K562 (cell line): ENCODE measurements around the gene ZNF516. TPM values are rescaled to one million over a fixed set of nuclear protein-coding genes. Genes with fewer than 3 reads are reported as not detected.

Experiments used
- ATAC-seq: fragments of 200-7000 bp; cut with Tn5 transposase; 3 replicates; pipeline ENCODE4 v1.9.1; 2020; ENCODE audit warnings: moderate library complexity
- BruUV-seq: library from RNA; stranded (reverse); fragments of 400-500 nt; replicated peaks from 2 replicates; lab custom pipeline; 2021; lab: Mats Ljungman, UMichigan
- CTCF ChIA-PET: fragments of 300-600 bp; formaldehyde crosslinking; extraction: SDS; loops from one replicate; lab custom pipeline; 2021; ENCODE audit warnings: low intra/inter-chr PET ratio; lab: Yijun Ruan, JAX
- POLR2A ChIA-PET: fragments of 300-600, 350-650 bp; sonication (Branson Sonifier 250); formaldehyde crosslinking; extraction: SDS; loops from one replicate; lab custom pipeline; 2021; ENCODE audit warnings: antibody characterized with exemption, inconsistent platforms; lab: Yijun Ruan, JAX
- DNase-seq, 4 experiments: peaks; one replicate each; pipeline versions ENCODE4 v3.0.0 to v3.0.0-alpha.2; 2011 to 2018; ENCODE audit warnings: low spot score in 3 of 4, mixed read lengths in 3 of 4; ENCODE audit errors: extremely low read depth in 1 of 4
- FAIRE-seq: peaks from 2 replicates; lab custom pipeline; 2011; peaks lifted over from hg19 to GRCh38; lab: Jason Lieb, UNC
- H2AFZ ChIP-seq: 2 replicates; pipeline ENCODE4 v1.6.0; 2011; ENCODE audit warnings: low read depth, low read length, control low read depth, inconsistent platforms
- H3K27ac ChIP-seq: fragments of 200-600 bp; 3 replicates; pipeline ENCODE4 v1.8.0; 2011; ENCODE audit warnings: low read depth, mild to moderate bottlenecking, control low read depth, inconsistent platforms, low read length, moderate library complexity, mixed read lengths; ENCODE audit errors: extremely low read depth
- H3K27me3 ChIP-seq, 2 experiments: fragments of 300-600 bp in 1 of 2; 2 replicates in 1 of 2; 3 replicates in 1 of 2; pipeline versions ENCODE4 v1.6.0 to v1.8.0; 2011; ENCODE audit warnings: inconsistent platforms in 2 of 2, low read length in 2 of 2, mild to moderate bottlenecking in 1 of 2, mixed read lengths in 1 of 2, moderate library complexity in 1 of 2; ENCODE audit not compliant: control insufficient read depth in 2 of 2, insufficient read depth in 2 of 2
- H3K36me3 ChIP-seq: fragments of 300-600 bp; 3 replicates; pipeline ENCODE4 v1.8.0; 2011; ENCODE audit warnings: mild to moderate bottlenecking, low read length, inconsistent platforms; ENCODE audit not compliant: control insufficient read depth, insufficient read depth
- H3K4me1 ChIP-seq, 2 experiments: fragments of 200-600 bp in 1 of 2; replicated peaks in 1 of 2; 2 replicates in 1 of 2; 3 replicates in 1 of 2; pipeline versions ENCODE4 v1.5.1 to v1.8.0; 2011; ENCODE audit warnings: inconsistent platforms in 2 of 2, low read length in 2 of 2, mild to moderate bottlenecking in 1 of 2, mixed read lengths in 1 of 2, moderate library complexity in 1 of 2; ENCODE audit not compliant: control insufficient read depth in 2 of 2, insufficient read depth in 2 of 2
- H3K4me2 ChIP-seq: 2 replicates; pipeline ENCODE4 v1.6.1; 2011; ENCODE audit warnings: low read length, control low read depth, inconsistent platforms, mixed read lengths; ENCODE audit not compliant: insufficient read depth
- H3K4me3 ChIP-seq: fragments of 200-600 bp; sonication (generic), shearing (Covaris generic); 2 replicates; pipeline ENCODE4 v1.5.1; 2016; ENCODE audit warnings: control low read depth, inconsistent platforms
- H3K79me2 ChIP-seq: fragments of 200-600 bp; 3 replicates; pipeline ENCODE4 v1.8.0; 2011; ENCODE audit warnings: low read length, inconsistent platforms; ENCODE audit not compliant: control insufficient read depth, insufficient read depth
- H3K9ac ChIP-seq, 2 experiments: 2 replicates each; pipeline versions ENCODE4 v1.6.0 to v1.6.1; 2011; ENCODE audit warnings: low read depth in 2 of 2, low read length in 2 of 2, control low read depth in 1 of 2, inconsistent platforms in 1 of 2, mild to moderate bottlenecking in 1 of 2, mixed read lengths in 1 of 2; ENCODE audit not compliant: insufficient read depth in 1 of 2
- H3K9me1 ChIP-seq: one replicate; pipeline ENCODE4 v1.6.0; 2011; ENCODE audit warnings: inconsistent platforms, mild to moderate bottlenecking, low read length, moderate library complexity; ENCODE audit not compliant: control insufficient read depth, insufficient read depth
- H3K9me3 ChIP-seq: replicated peaks from 2 replicates; pipeline ENCODE4 v1.5.1; 2011; ENCODE audit warnings: low read depth, low read length, inconsistent platforms; ENCODE audit not compliant: control insufficient read depth, insufficient read depth
- H4K20me1 ChIP-seq: replicated peaks from 2 replicates; pipeline ENCODE4 v1.6.1; 2011; ENCODE audit warnings: low read length, inconsistent platforms, mixed read lengths; ENCODE audit not compliant: control insufficient read depth, insufficient read depth
- CBX3 ChIP-seq, 2 experiments: IDR thresholded peaks; 1 replicate in 1 of 2; 2 replicates in 1 of 2; pipeline ENCODE4 v1.6.1; 2012; ENCODE audit warnings: inconsistent platforms in 2 of 2, low read length in 2 of 2, borderline replicate concordance in 1 of 2, control low read depth in 1 of 2
- CCAR2 ChIP-seq: fragments of 200-400 bp; formaldehyde crosslinking; IDR thresholded peaks from 2 replicates; pipeline ENCODE4 v1.6.1; 2017; ENCODE audit warnings: mild to moderate bottlenecking, low read depth, low read length
- CHCHD3 ChIP-seq: fragments of 250-450 bp; sonication (Bioruptor Pico); IDR thresholded peaks from 2 replicates; pipeline ENCODE4 v2.1.2; 2022; ENCODE audit warnings: mild to moderate bottlenecking
- CREM ChIP-seq: IDR thresholded peaks from 2 replicates; pipeline ENCODE4 v1.6.1; 2014; ENCODE audit warnings: antibody characterized with exemption, low read depth
- E2F6 ChIP-seq, 2 experiments: IDR thresholded peaks; 2 replicates each; pipeline ENCODE4 v1.6.1; 2011; ENCODE audit warnings: borderline replicate concordance in 1 of 2, control low read depth in 1 of 2, low read depth in 1 of 2, low read length in 1 of 2, mild to moderate bottlenecking in 1 of 2, mixed read lengths in 1 of 2, moderate library complexity in 1 of 2; ENCODE audit not compliant: insufficient read depth in 1 of 2, insufficient read length in 1 of 2, poor library complexity in 1 of 2, severe bottlenecking in 1 of 2; ENCODE audit errors: extremely low read depth in 1 of 2
- HEY1 ChIP-seq: fragments of 250-450 bp; sonication (Bioruptor Pico); IDR thresholded peaks from 2 replicates; pipeline ENCODE4 v1.5.0; 2020; ENCODE audit warnings: mild to moderate bottlenecking, moderate library complexity, borderline replicate concordance
- HOMEZ ChIP-seq: fragments of 250-450 bp; sonication (Bioruptor Pico); IDR thresholded peaks from 2 replicates; pipeline ENCODE4 v1.4.0; 2020; ENCODE audit warnings: mild to moderate bottlenecking, moderate library complexity
- PHF21A ChIP-seq: fragments of 450-650 bp; IDR thresholded peaks from 2 replicates; pipeline ENCODE4 v1.6.1; 2017; ENCODE audit warnings: low read depth, borderline replicate concordance
- PYGO2 ChIP-seq: fragments of 450-650 bp; IDR thresholded peaks from 2 replicates; pipeline ENCODE4 v1.6.1; 2016; ENCODE audit warnings: mild to moderate bottlenecking, missing genetic modification characterization, moderate library complexity, missing compliant biosample characterization
- RHOXF2B ChIP-seq: fragments of 250-450 bp; sonication (Bioruptor Pico); conservative IDR thresholded peaks from 2 replicates; pipeline ENCODE4 v1.5.1; 2021
- SFPQ ChIP-seq: fragments of 200-400 bp; formaldehyde crosslinking; IDR thresholded peaks from 2 replicates; pipeline ENCODE4 v1.6.1; 2017; ENCODE audit warnings: mild to moderate bottlenecking, low read depth, low read length, moderate library complexity
- TEAD2 ChIP-seq: fragments of 450-650 bp; IDR thresholded peaks from 2 replicates; pipeline ENCODE4 v1.6.1; 2016; ENCODE audit warnings: missing genetic modification characterization, control low read depth, missing compliant biosample characterization
- ZBED1 ChIP-seq: IDR thresholded peaks from 2 replicates; pipeline ENCODE4 v1.6.1; 2014
- ZKSCAN3 ChIP-seq: fragments of 250-450 bp; sonication (Bioruptor Pico); IDR thresholded peaks from 2 replicates; pipeline ENCODE4 v1.4.0; 2020
- ZNF696 ChIP-seq: fragments of 250-450 bp; sonication (Bioruptor Pico); conservative IDR thresholded peaks from 2 replicates; pipeline ENCODE4 v1.4.0; 2020; ENCODE audit warnings: mild to moderate bottlenecking, moderate library complexity
- ZNF740 ChIP-seq, 3 experiments: fragments of 200-800 bp in 1 of 3; sonication (Bioruptor generic) in 1 of 3; sonication (generic) in 1 of 3; formaldehyde crosslinking in 1 of 3; IDR thresholded peaks; 2 replicates each; pipeline versions ENCODE4 v1.6.1 to v1.8.0; 2016 to 2022; ENCODE audit warnings: mild to moderate bottlenecking in 2 of 3, missing compliant biosample characterization in 2 of 3, missing genetic modification characterization in 2 of 3, missing genetic modification reagents in 1 of 3
- WGBS: fragments of 100-300 bp; shearing (Covaris generic); methylation state at CpG from one replicate; pipeline ENCODE4 v1.1.6; 2016; ENCODE audit warnings: low coverage, mixed read lengths; ENCODE audit not compliant: insufficient coverage; ENCODE audit errors: missing lambda C conversion rate; 5-methylcytosine and 5-hydroxymethylcytosine counted together
- in situ Hi-C: fragments of 300-500 bp; cut with MboI; formaldehyde crosslinking; loops from 4 replicates; pipeline ENCODE4 v1.15.0; 2018; ENCODE audit warnings: inconsistent platforms, mixed read lengths
- intact Hi-C: fragments of 100-400 bp; cut with micrococcal nuclease; formaldehyde crosslinking; loops from 2 replicates; pipeline ENCODE4 v1.14.2; 2022
- polyA plus RNA-seq, 8 experiments: library from polyadenylated mRNA; depleted of rRNA in 4 of 8; stranded (reverse) in 5 of 8; unstranded in 3 of 8; fragments of >200 nt; fragmentation: Nextera tagmentation in 2 of 8; fragmentation: Illumina TruSeq in 1 of 8; extraction: Ambion mirVana in 2 of 8; extraction: Trizol in 1 of 8; gene quantifications; 2 replicates each; pipeline versions ENCODE4 v1.2.1 to v1.2.3, GENCODE V29; 2011 to 2014; ENCODE audit warnings: inconsistent platforms in 1 of 8, missing spikeins in 1 of 8
- total RNA-seq, 7 experiments: library from RNA; depleted of rRNA in 6 of 7; stranded (reverse); fragments of >200 nt in 6 of 7; fragmentation: Illumina TruSeq in 2 of 7; extraction: Trizol in 2 of 7; gene quantifications; 2 replicates each; pipeline versions ENCODE4 v1.2.1 to v1.2.3, GENCODE V29; 2011 to 2021; ENCODE audit warnings: low replicate concordance in 1 of 7

Gene ZNF516
- total and polyA plus RNA-seq, 9 of the 15 experiments (the other 6 are each of a cell fraction or from before 2014, with no cell fraction given) = 0.04 to 0.20 (median 0.08) TPM; not detected in 3

GRCh38 chr18:76530391-76530790 is 35.3 kb upstream of the ZNF516 start:
- H3K79me2 ChIP-seq = no peaks in the 10 kb centered on the region
- no peaks in the 10 kb centered on the region for H3K36me3 ChIP-seq
- H3K9ac ChIP-seq = no peak overlapping the region
- 0% methylated on average over 4 of the region's 11 CpGs for WGBS
- in situ Hi-C loops = no loop called here
- H3K9me3 ChIP-seq = no peaks in the 10 kb centered on the region
- DNase-seq (no peak), ATAC-seq (no peak), FAIRE-seq (no peak)
- H3K4me3 ChIP-seq = no peak overlapping the region
- POLR2A ChIA-PET = no interaction called here
- H3K9me1 ChIP-seq = no peaks in the 10 kb centered on the region
- no TSS peak for BruUV-seq
- no peak overlapping the region for H3K27ac ChIP-seq
- H2AFZ ChIP-seq = no peak overlapping the region
- H4K20me1 ChIP-seq = no peaks in the 10 kb centered on the region
- H3K27me3 ChIP-seq = peaks cover 0 to 28% of the 10 kb centered on the region in 2 experiments; a peak in 3 of 5 replicates
- CTCF ChIA-PET = no interaction called here
- no peaks in the 10 kb centered on the region; a peak in 1 of 5 replicates for H3K4me1 ChIP-seq
- intact Hi-C loops = no loop called here
- no peak overlapping the region for H3K4me2 ChIP-seq
- TF ChIP-seq ZKSCAN3 (CRISPR knock-in tag) = no peak
- no peak for TF ChIP-seq CCAR2
- TF ChIP-seq TEAD2 (tag) = no peak
- TF ChIP-seq ZNF740 (CRISPR knock-in tag; IDR thresholded peaks at IDR 0.05) = no peak
- no peak for TF ChIP-seq ZNF740 (tag; IDR thresholded peaks at IDR 0.05)
- no peak for TF ChIP-seq CREM
- no peak for TF ChIP-seq ZBED1
- TF ChIP-seq HOMEZ = no peak
- no peak for TF ChIP-seq CBX3 (IDR thresholded peaks at IDR 0.05; ENCODE audit: borderline replicate concordance in 1 of 2, low read length in 2 of 2)
- no peak for TF ChIP-seq CHCHD3 (CRISPR knock-in tag)
- TF ChIP-seq PYGO2 (tag) = no peak
- TF ChIP-seq RHOXF2B (CRISPR knock-in tag) = no peak
- no peak for TF ChIP-seq E2F6 (IDR thresholded peaks at IDR 0.05; ENCODE audit: borderline replicate concordance in 1 of 2, extremely low read depth in 1 of 2, insufficient read depth in 1 of 2, insufficient read length in 1 of 2, low read depth in 1 of 2, low read length in 1 of 2, poor library complexity in 1 of 2, severe bottlenecking in 1 of 2)
- TF ChIP-seq SFPQ = no peak
- no peak for TF ChIP-seq PHF21A
- no peak for TF ChIP-seq ZNF696 (CRISPR knock-in tag)
- TF ChIP-seq HEY1 = no peak
